MM.1S (cell line): ENCODE data around the gene SIK2.
A peak's percentile ranks its signal among the peaks of the same experiment; 100 is the strongest.

Experiments
- DNase-seq: peaks from one replicate; pipeline ENCODE4 v3.0.0-alpha.2; 2015
- H2AFZ ChIP-seq: fragments of 300-600 bp; sonication (generic); 2 replicates; pipeline ENCODE4 v1.6.0; 2016; ENCODE audit warnings: antibody characterized with exemption, low read length
- H3F3A ChIP-seq: fragments of 300-600 bp; sonication (generic); 2 replicates; pipeline ENCODE4 v1.6.1; 2016; ENCODE audit warnings: mild to moderate bottlenecking, antibody characterized with exemption, low read length, moderate library complexity, mixed read lengths; ENCODE audit not compliant: insufficient read depth
- H3K27ac ChIP-seq: fragments of 300-600 bp; sonication (generic); 2 replicates; pipeline ENCODE4 v1.5.1; 2016; ENCODE audit warnings: mild to moderate bottlenecking, low read length
- H3K27me3 ChIP-seq: fragments of 300-600 bp; sonication (generic); replicated peaks from 2 replicates; pipeline ENCODE4 v1.6.0; 2016; ENCODE audit warnings: low read length; ENCODE audit not compliant: insufficient read depth
- H3K36me3 ChIP-seq: fragments of 300-600 bp; sonication (generic); replicated peaks from 2 replicates; pipeline ENCODE4 v1.6.1; 2016; ENCODE audit warnings: mild to moderate bottlenecking, low read length, mixed read lengths; ENCODE audit not compliant: insufficient read depth
- H3K4me1 ChIP-seq: fragments of 300-600 bp; sonication (generic); 2 replicates; pipeline ENCODE4 v1.6.1; 2016; ENCODE audit warnings: low read length, mixed read lengths
- H3K4me2 ChIP-seq: fragments of 300-600 bp; sonication (generic); 2 replicates; pipeline ENCODE4 v1.6.0; 2016; ENCODE audit warnings: low read depth, low read length
- H3K4me3 ChIP-seq: fragments of 300-600 bp; sonication (generic); 2 replicates; pipeline ENCODE4 v1.5.1; 2016; ENCODE audit warnings: low read length, mixed read lengths
- H3K79me2 ChIP-seq: fragments of 300-600 bp; sonication (generic); 2 replicates; pipeline ENCODE4 v1.6.1; 2016; ENCODE audit warnings: mixed run types, low read length, mixed read lengths
- H3K9ac ChIP-seq: fragments of 300-600 bp; sonication (generic); 2 replicates; pipeline ENCODE4 v1.6.1; 2016; ENCODE audit warnings: low read length, mixed read lengths
- H3K9me2 ChIP-seq: fragments of 300-600 bp; sonication (generic); replicated peaks from 2 replicates; pipeline ENCODE4 v1.6.1; 2016; ENCODE audit warnings: mild to moderate bottlenecking, low read length, mixed read lengths; ENCODE audit not compliant: insufficient read depth
- H3K9me3 ChIP-seq: fragments of 300-600 bp; sonication (generic); replicated peaks from 2 replicates; pipeline ENCODE4 v1.6.1; 2016; ENCODE audit warnings: mild to moderate bottlenecking, low read length, mixed read lengths; ENCODE audit not compliant: insufficient read depth
- H4K20me1 ChIP-seq: fragments of 300-600 bp; sonication (generic); 2 replicates; pipeline ENCODE4 v1.6.1; 2016; ENCODE audit warnings: mild to moderate bottlenecking, low read length, moderate library complexity, mixed read lengths; ENCODE audit not compliant: insufficient read depth
- EZH2 ChIP-seq: fragments of 300-600 bp; sonication (generic); optimal IDR thresholded peaks from 2 replicates; pipeline ENCODE3; 2017; ENCODE audit warnings: low read depth, mild to moderate bottlenecking, antibody characterized with exemption, low read length, mixed read lengths
- EZH2phosphoT487 ChIP-seq: fragments of 300-600 bp; sonication (generic); IDR thresholded peaks from 2 replicates; pipeline ENCODE4 v1.6.1; 2018; ENCODE audit warnings: antibody characterized with exemption, low read length
- TF ChIP-seq, protein P1 (sequence below): fragments of 300-600 bp; sonication (generic); IDR thresholded peaks from 2 replicates; pipeline ENCODE4 v1.5.1; 2016; ENCODE audit warnings: antibody characterized with exemption, low read length, mixed read lengths

SIK2 gene

DNA sequence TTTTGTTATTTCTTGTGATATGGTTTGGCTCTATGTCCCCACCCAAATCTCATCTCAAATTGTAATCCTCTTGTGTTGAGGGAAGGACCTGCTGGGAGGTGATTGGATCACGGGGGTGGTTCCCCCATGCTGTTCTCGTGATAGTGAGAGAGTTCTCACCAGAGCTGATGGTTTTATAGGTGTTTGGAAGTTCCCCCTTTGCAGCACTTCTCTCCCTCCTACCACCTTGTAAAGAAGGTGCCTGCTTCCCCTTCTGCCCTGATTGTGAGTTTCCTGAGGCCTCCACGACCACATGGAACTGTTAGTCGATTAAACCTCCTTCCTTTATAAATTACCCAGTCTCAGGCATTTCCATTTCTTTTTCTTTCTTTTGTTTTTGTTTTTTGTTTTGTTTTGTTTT is 24.4 kb upstream of the SIK2 start:
- DNase-seq, result no peak
- H3K9me2 ChIP-seq, result no peaks in the 10 kb centered on the region
- no peaks in the 10 kb centered on the region for H3K9me3 ChIP-seq
- H3K79me2 ChIP-seq, result no peaks in the 10 kb centered on the region
- H3K9ac ChIP-seq, result no peak overlapping the region
- no peaks in the 10 kb centered on the region for H4K20me1 ChIP-seq
- H3K4me1 ChIP-seq, result 0 out of 2 replicates have a peak, but pooled peaks cover 4% of the 10 kb centered on the region
- no peak overlapping the region for H3K4me3 ChIP-seq
- H3K4me2 ChIP-seq, result no peak overlapping the region
- no peaks in the 10 kb centered on the region for H3K36me3 ChIP-seq
- TF ChIP-seq, protein P1, sequence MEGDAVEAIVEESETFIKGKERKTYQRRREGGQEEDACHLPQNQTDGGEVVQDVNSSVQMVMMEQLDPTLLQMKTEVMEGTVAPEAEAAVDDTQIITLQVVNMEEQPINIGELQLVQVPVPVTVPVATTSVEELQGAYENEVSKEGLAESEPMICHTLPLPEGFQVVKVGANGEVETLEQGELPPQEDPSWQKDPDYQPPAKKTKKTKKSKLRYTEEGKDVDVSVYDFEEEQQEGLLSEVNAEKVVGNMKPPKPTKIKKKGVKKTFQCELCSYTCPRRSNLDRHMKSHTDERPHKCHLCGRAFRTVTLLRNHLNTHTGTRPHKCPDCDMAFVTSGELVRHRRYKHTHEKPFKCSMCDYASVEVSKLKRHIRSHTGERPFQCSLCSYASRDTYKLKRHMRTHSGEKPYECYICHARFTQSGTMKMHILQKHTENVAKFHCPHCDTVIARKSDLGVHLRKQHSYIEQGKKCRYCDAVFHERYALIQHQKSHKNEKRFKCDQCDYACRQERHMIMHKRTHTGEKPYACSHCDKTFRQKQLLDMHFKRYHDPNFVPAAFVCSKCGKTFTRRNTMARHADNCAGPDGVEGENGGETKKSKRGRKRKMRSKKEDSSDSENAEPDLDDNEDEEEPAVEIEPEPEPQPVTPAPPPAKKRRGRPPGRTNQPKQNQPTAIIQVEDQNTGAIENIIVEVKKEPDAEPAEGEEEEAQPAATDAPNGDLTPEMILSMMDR, result no peak
- TF ChIP-seq EZH2, result no peak
- no peaks in the 10 kb centered on the region for H3K27me3 ChIP-seq
- no peak overlapping the region for H2AFZ ChIP-seq
- H3F3A ChIP-seq, result no peaks in the 10 kb centered on the region
- H3K27ac ChIP-seq, result no peak overlapping the region

DNA sequence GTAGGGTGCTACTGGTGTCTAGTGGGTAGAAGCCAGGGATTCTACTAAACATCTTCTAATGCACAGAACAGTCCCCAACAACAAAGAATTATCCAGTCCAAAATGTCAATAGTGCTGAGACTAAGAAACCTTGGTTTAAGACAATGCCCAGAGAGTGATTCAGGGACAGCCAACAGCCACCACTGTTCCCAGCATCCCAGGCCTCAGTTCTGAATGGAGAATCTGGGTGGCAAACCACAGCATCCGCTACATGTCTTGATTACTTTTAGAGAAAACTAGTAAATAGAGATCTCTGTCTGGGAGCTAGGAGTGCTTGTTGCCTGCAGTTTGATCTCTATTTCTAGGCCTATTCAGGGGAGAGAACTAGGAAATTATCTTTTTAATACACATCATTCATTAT is 20.9 kb upstream of the SIK2 start:
- Histone ChIP-seq H4K20me1 (no peaks in the 10 kb centered on the region), H3K27me3 (no peaks in the 10 kb centered on the region), H3K9me2 (no peaks in the 10 kb centered on the region), H2AFZ (no peak overlapping the region), H3K4me2 (no peak overlapping the region), H3K36me3 (no peaks in the 10 kb centered on the region), H3K9ac (no peak overlapping the region), H3F3A (no peaks in the 10 kb centered on the region), H3K27ac (no peak overlapping the region), H3K79me2 (no peaks in the 10 kb centered on the region), H3K4me3 (no peak overlapping the region), H3K4me1 (0 out of 2 replicates have a peak, but pooled peaks cover 4% of the 10 kb centered on the region), H3K9me3 (no peaks in the 10 kb centered on the region)
- TF ChIP-seq, protein P1, result no peak
- TF ChIP-seq EZH2phosphoT487 (no peak), EZH2 (no peak)
- DNase-seq, result no peak

DNA sequence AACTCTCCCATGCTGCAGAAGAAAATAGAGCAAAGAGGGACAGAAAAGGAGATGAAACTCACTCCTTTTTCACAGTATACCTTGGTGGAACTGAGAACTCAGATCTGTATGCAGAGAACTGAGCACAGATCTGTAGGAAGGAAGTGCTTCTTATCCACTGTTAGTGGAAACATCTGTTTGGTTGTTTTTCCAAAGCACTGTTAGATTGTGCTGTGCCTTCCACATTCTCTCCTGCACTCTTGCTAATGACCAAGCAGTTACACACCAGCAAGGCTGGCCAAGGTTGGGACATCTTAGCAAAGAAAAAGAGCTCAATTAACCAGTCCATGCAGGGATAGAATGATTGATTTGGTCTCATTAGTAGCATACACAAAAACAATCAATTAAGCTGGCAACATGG is 20.1 kb upstream of the SIK2 start:
- Histone ChIP-seq H3K27me3 (no peaks in the 10 kb centered on the region), H3K36me3 (no peaks in the 10 kb centered on the region), H3F3A (no peaks in the 10 kb centered on the region), H4K20me1 (no peaks in the 10 kb centered on the region), H3K4me2 (no peak overlapping the region), H3K4me1 (0 out of 2 replicates have a peak, but pooled peaks cover 4% of the 10 kb centered on the region), H2AFZ (0 out of 2 replicates have a peak overlapping the region, but pooled peaks have one; percentile 32), H3K79me2 (no peaks in the 10 kb centered on the region), H3K9me3 (no peaks in the 10 kb centered on the region), H3K9ac (no peak overlapping the region), H3K4me3 (no peak overlapping the region), H3K9me2 (no peaks in the 10 kb centered on the region), H3K27ac (no peak overlapping the region)
- TF ChIP-seq EZH2, result no peak
- TF ChIP-seq, protein P1, result no peak
- no peak for TF ChIP-seq EZH2phosphoT487
- no peak for DNase-seq
